BE2C (cell line): ENCODE measurements around the gene GMNN.
"Not testable (repeated sequence)": the region's sequence is repeated elsewhere in the genome, so short reads cannot be mapped to it uniquely, and the experiment has no call there.

ENCODE experiments used
- DNase-seq: peaks from one replicate; pipeline ENCODE4 v3.0.0-alpha.2; 2020
- H3K27me3 ChIP-seq: fragments of 250-450 bp; sonication (Bioruptor Pico); 2 replicates; pipeline ENCODE4 v1.5.1; 2020; ENCODE audit warnings: mild to moderate bottlenecking
- H3K36me3 ChIP-seq: fragments of 250-450 bp; sonication (Bioruptor Pico); 2 replicates; pipeline ENCODE4 v1.5.1; 2020; ENCODE audit warnings: mild to moderate bottlenecking
- H3K4me1 ChIP-seq: fragments of 250-450 bp; sonication (Bioruptor Pico); 2 replicates; pipeline ENCODE4 v1.5.1; 2020
- H3K4me3 ChIP-seq: 2 replicates; pipeline ENCODE4 v1.5.1; 2011; ENCODE audit warnings: low read depth, low read length
- H3K9me3 ChIP-seq: fragments of 250-450 bp; sonication (Bioruptor Pico); 2 replicates; pipeline ENCODE4 v1.5.1; 2020
- CTCF ChIP-seq: IDR thresholded peaks from 2 replicates; pipeline ENCODE4 v1.5.1; 2012; ENCODE audit warnings: mild to moderate bottlenecking, low read depth, low read length

Gene GMNN

GRCh38 chr6:24752917-24753492 is 21.7 kb upstream of the GMNN start:
- no peak for DNase-seq

DNA sequence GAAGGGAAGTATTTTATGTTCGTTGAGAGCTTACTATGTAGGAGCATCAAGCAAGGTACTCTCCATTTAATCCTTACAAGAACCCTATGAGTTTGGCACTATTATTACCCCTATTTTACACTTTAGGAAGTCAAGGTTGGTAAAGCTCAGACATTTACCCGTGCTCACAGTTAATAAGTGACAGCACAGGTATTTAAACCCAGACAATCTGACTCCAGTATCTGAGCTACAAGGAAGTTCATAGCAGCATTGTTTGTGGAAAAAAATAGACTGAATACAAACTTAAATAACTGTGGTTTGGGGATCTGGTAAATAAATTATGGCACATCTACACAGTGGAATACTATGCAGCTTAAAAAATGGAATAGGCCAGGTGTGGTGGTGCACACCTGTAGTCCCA is 21.2 kb upstream of the GMNN start:
- TF ChIP-seq CTCF = no peak

More at GRCh38 chr6:24752917-24753492, 21.7 kb upstream of the GMNN start:
- no peak for TF ChIP-seq CTCF
- Histone ChIP-seq H3K4me3 (no peak overlapping the region), H3K9me3 (no peaks in the 10 kb centered on the region), H3K4me1 (peaks cover 7% of the 10 kb centered on the region; the same call in 1 of the 2 replicates), H3K27me3 (no peaks in the 10 kb centered on the region), H3K36me3 (no peaks in the 10 kb centered on the region)

DNA sequence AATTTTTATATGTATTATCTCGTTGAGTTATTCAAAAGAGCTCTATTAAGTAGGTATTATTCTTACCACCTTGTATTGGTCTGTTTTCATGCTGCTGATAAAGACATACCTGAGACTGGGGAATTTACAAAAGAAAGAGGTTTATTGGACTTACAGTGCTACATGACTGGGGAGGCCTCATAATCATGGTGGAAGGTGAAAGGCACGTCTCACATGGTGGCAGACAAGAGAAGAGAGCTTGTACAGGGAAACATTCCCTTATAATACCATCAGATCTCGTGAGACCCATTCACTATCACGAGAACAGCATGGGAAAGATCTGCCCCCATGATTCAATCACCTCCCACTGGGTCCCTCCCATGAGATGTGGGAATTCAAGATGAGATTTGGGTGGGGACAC is 20.4 kb upstream of the GMNN start:
- H3K27me3 ChIP-seq, H3K4me3 ChIP-seq, DNase-seq, H3K4me1 ChIP-seq, H3K36me3 ChIP-seq, H3K9me3 ChIP-seq: not testable (repeated sequence)

More for the DNA sequence above, 21.2 kb upstream of the GMNN start:
- Histone ChIP-seq H3K36me3 (no peaks in the 10 kb centered on the region), H3K4me3 (no peak overlapping the region), H3K9me3 (no peaks in the 10 kb centered on the region), H3K27me3 (no peaks in the 10 kb centered on the region), H3K4me1 (peaks cover 7% of the 10 kb centered on the region; the same call in 1 of the 2 replicates)
- no peak for DNase-seq

- no peak for TF ChIP-seq CTCF
- no peak for DNase-seq
- no peak overlapping the region for H3K4me3 ChIP-seq
- H3K27me3 ChIP-seq = no peaks in the 10 kb centered on the region
- H3K9me3 ChIP-seq = no peaks in the 10 kb centered on the region
- H3K4me1 ChIP-seq = peaks cover 7% of the 10 kb centered on the region; the same call in 1 of the 2 replicates
- H3K36me3 ChIP-seq = no peaks in the 10 kb centered on the region
These were observed 19.5 kb upstream of the GMNN start for GRCh38 chr6:24755279-24755678.

- Histone ChIP-seq H3K9me3 (no peaks in the 10 kb centered on the region), H3K36me3 (no peaks in the 10 kb centered on the region), H3K4me3 (no peak overlapping the region), H3K27me3 (no peaks in the 10 kb centered on the region), H3K4me1 (peaks cover 7% of the 10 kb centered on the region; the same call in 1 of the 2 replicates)
- TF ChIP-seq CTCF = no peak
- no peak for DNase-seq
These were observed 17.1 kb upstream of the GMNN start for GRCh38 chr6:24757611-24758010.

DNA sequence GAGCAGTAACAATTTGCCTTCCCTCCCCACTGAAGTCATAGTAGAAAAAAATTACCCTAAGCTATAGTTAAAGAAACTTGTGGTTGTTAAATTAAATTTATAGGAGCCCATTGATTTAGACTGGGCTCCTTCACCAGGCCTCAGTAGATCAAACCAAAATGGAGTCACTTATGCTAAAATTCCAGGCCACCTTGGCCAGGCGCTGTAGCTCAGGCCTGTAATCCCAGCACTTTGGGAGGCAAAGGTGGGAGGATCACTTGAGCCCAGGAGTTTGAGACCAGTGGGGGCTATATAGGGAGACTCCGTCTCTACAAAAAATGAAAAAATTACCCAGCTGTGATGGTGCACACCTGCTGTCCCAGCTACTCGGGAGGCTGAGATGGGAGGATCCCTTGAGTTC is 15.0 kb upstream of the GMNN start:
- no peaks in the 10 kb centered on the region for H3K27me3 ChIP-seq
- H3K4me3 ChIP-seq = no peak overlapping the region
- no peak for DNase-seq
- no peak for TF ChIP-seq CTCF
- peaks cover 7% of the 10 kb centered on the region; the same call in 1 of the 2 replicates for H3K4me1 ChIP-seq
- H3K9me3 ChIP-seq = no peaks in the 10 kb centered on the region
- H3K36me3 ChIP-seq = no peaks in the 10 kb centered on the region
